HEK293T (cell line): ENCODE measurements around the gene OR2Z1.

Experiments used
- ARNT ChIP-seq: fragments of 450-650 bp; IDR thresholded peaks from 2 replicates; pipeline ENCODE4 v1.6.1; 2017; ENCODE audit warnings: mild to moderate bottlenecking
- BHLHE40 ChIP-seq: fragments of 450-650 bp; IDR thresholded peaks from 2 replicates; pipeline ENCODE4 v1.6.1; 2016; ENCODE audit warnings: mild to moderate bottlenecking, moderate library complexity, borderline replicate concordance
- FOXA1 ChIP-seq: fragments of 450-650 bp; IDR thresholded peaks from 2 replicates; pipeline ENCODE4 v1.6.1; 2016; ENCODE audit warnings: mild to moderate bottlenecking
- FOXK2 ChIP-seq: fragments of 450-650 bp; IDR thresholded peaks from 2 replicates; pipeline ENCODE4 v1.6.1; 2016; ENCODE audit warnings: mild to moderate bottlenecking
- FOXM1 ChIP-seq: fragments of 450-650 bp; IDR thresholded peaks from 2 replicates; pipeline ENCODE4 v1.6.1; 2017; ENCODE audit warnings: mild to moderate bottlenecking, borderline replicate concordance
- HDGF ChIP-seq: fragments of 450-650 bp; IDR thresholded peaks from 2 replicates; pipeline ENCODE4 v1.6.1; 2017; ENCODE audit warnings: antibody characterized with exemption, borderline replicate concordance
- L3MBTL2 ChIP-seq: fragments of 450-650 bp; conservative IDR thresholded peaks from 2 replicates; pipeline ENCODE4 v1.6.1; 2016; ENCODE audit warnings: mild to moderate bottlenecking
- LEF1 ChIP-seq: fragments of 450-650 bp; IDR thresholded peaks from 2 replicates; pipeline ENCODE4 v1.6.1; 2017; ENCODE audit warnings: mild to moderate bottlenecking, borderline replicate concordance
- PKNOX1 ChIP-seq: fragments of 450-650 bp; IDR thresholded peaks from 2 replicates; pipeline ENCODE4 v1.6.1; 2016
- SP1 ChIP-seq: fragments of 450-650 bp; IDR thresholded peaks from 2 replicates; pipeline ENCODE4 v1.6.1; 2017
- SUZ12 ChIP-seq: fragments of 450-650 bp; IDR thresholded peaks from 2 replicates; pipeline ENCODE4 v1.6.1; 2016; ENCODE audit warnings: mild to moderate bottlenecking
- TARDBP ChIP-seq: fragments of 450-650 bp; IDR thresholded peaks from 2 replicates; pipeline ENCODE4 v1.6.1; 2016
- ZNF384 ChIP-seq: fragments of 450-650 bp; IDR thresholded peaks from 2 replicates; pipeline ENCODE4 v1.6.1; 2016

- TF ChIP-seq HDGF, result no peak
- no peak for TF ChIP-seq LEF1
- TF ChIP-seq FOXK2, result no peak
- TF ChIP-seq BHLHE40, result no peak
- TF ChIP-seq SP1, result no peak
- no peak for TF ChIP-seq SUZ12
- TF ChIP-seq ARNT, result no peak
- TF ChIP-seq TARDBP, result no peak
- TF ChIP-seq ZNF384, result no peak
- TF ChIP-seq PKNOX1, result no peak
- no peak for TF ChIP-seq FOXM1
- no peak for TF ChIP-seq FOXA1
- no peak for TF ChIP-seq L3MBTL2
Measured at GRCh38 chr19:8682931-8683330, 38.5 kb upstream of the OR2Z1 start.
